Measurements from ENCODE around the gene SLC45A2.
A peak's percentile ranks its signal among the peaks of the same experiment; 100 is the strongest.
"Not testable (repeated sequence)": the region's sequence is repeated elsewhere in the genome, so short reads cannot be mapped to it uniquely, and the experiment has no call there.

The SLC45A2 gene

GRCh38 chr5:33969572-33970452 lies 14.7 kb downstream of the SLC45A2 start:
- DNase-seq (ENCODE audit: low spot score): peak; percentile 82

GRCh38 chr5:33968211-33969005 lies 16.1 kb downstream of the SLC45A2 start:
- no peak for DNase-seq (ENCODE audit: low spot score)

- no peak for DNase-seq (ENCODE audit: low spot score)
These were observed 17.7 kb downstream of the SLC45A2 start for GRCh38 chr5:33966805-33967204.

GRCh38 chr5:33964132-33964700 lies 20.3 kb downstream of the SLC45A2 start:
- no peak for DNase-seq (ENCODE audit: low spot score)

GRCh38 chr5:33958176-33958575 lies 26.3 kb downstream of the SLC45A2 start:
- no peak for DNase-seq (ENCODE audit: low spot score)

- no peak for DNase-seq (ENCODE audit: low spot score)
These were observed 26.8 kb downstream of the SLC45A2 start for GRCh38 chr5:33957577-33958150.

- DNase-seq (ENCODE audit: low spot score): not testable (repeated sequence)
These were observed 32.3 kb downstream of the SLC45A2 start for GRCh38 chr5:33952175-33952574.

- no peak for DNase-seq (ENCODE audit: low spot score)
These were observed 39.9 kb downstream of the SLC45A2 start for GRCh38 chr5:33944543-33945132.

GRCh38 chr5:33941090-33941489 lies 43.4 kb downstream of the SLC45A2 start:
- no peak for DNase-seq (ENCODE audit: low spot score)

- no peak for DNase-seq (ENCODE audit: low spot score)
These were observed 44.8 kb downstream of the SLC45A2 start for GRCh38 chr5:33939556-33940262.

GRCh38 chr5:33938881-33939280 lies 45.6 kb downstream of the SLC45A2 start:
- DNase-seq (ENCODE audit: low spot score): no peak

- no peak for DNase-seq (ENCODE audit: low spot score)
These were observed 46.0 kb downstream of the SLC45A2 start for GRCh38 chr5:33938507-33938796.

GRCh38 chr5:33937707-33938506 lies 46.6 kb downstream of the SLC45A2 start:
- no peak for DNase-seq (ENCODE audit: low spot score)

GRCh38 chr5:33937017-33937706 lies 47.3 kb downstream of the SLC45A2 start:
- no peak for DNase-seq (ENCODE audit: low spot score)

GRCh38 chr5:33936381-33937016 lies 48.0 kb downstream of the SLC45A2 start, which contains the start of gene RXFP3:
Gene RXFP3, plus strand, starts transcription at chr5:33936386. Its CDS starts 355 bp downstream, at chr5:33936741.
- DNase-seq (ENCODE audit: low spot score): no peak

GRCh38 chr5:33936004-33936380 lies 48.5 kb downstream of the SLC45A2 start:
- peak; percentile 77 for DNase-seq (ENCODE audit: low spot score)

GRCh38 chr5:33934176-33934575 lies 50.3 kb downstream of the SLC45A2 start:
- no peak for DNase-seq (ENCODE audit: low spot score)

- DNase-seq (ENCODE audit: low spot score): no peak
These were observed 50.7 kb downstream of the SLC45A2 start for GRCh38 chr5:33933723-33934169.

- DNase-seq (ENCODE audit: low spot score): no peak
These were observed 53.4 kb downstream of the SLC45A2 start for GRCh38 chr5:33931136-33931535.

Data from AG08395 (cell line).